Measurements from ENCODE around the gene B4GALT1.

B4GALT1 gene, protein sequence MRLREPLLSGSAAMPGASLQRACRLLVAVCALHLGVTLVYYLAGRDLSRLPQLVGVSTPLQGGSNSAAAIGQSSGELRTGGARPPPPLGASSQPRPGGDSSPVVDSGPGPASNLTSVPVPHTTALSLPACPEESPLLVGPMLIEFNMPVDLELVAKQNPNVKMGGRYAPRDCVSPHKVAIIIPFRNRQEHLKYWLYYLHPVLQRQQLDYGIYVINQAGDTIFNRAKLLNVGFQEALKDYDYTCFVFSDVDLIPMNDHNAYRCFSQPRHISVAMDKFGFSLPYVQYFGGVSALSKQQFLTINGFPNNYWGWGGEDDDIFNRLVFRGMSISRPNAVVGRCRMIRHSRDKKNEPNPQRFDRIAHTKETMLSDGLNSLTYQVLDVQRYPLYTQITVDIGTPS

DNA sequence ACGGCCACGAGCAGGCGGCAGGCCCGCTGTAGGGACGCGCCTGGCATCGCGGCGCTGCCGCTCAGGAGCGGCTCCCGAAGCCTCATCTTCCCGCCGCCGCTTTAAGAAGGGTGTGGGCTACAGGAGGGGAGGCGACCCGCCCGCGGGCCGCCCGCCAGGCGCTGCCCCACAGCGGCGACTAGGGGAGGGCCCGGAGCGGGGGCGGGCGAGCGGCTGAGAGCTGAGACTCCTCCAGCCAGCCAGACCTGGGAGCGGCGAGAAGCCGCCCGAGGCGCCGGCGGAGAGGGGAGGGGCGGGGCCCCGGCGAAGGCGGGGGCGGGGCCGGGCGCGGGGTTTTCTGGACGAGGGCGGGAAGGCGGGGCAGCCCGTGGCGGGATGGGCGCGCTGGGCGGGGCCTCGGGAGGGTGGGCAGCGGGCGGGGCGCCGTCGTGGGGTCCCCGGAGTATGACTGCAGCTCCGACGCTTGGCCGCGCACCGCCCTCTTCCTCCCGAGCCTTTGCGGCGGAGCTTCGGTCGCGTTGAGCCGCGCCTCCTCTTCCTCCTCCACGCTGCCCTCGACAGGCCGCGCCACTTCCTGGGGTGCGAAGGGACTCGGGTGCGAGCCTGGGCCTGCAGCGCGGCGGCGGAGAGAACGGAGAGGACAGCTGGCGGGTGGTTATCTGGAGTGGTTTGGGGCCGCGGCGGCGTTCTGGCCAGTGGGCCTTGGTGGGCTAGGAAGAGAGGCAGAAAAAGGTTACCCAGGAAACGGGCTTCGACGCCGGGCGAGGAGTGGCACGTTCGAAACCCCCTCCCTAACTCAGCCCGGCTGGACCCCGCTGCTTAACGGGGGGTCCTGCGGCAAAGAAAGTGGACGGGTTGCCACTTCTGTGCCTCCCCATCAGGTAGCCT is at the start of gene B4GALT1:
Gene B4GALT1, minus strand, starts transcription at position 253 of the 888 bp plus-strand sequence. Its CDS starts 167 bp downstream, at position 86.
- DNase-seq = peak; percentile 96

DNA sequence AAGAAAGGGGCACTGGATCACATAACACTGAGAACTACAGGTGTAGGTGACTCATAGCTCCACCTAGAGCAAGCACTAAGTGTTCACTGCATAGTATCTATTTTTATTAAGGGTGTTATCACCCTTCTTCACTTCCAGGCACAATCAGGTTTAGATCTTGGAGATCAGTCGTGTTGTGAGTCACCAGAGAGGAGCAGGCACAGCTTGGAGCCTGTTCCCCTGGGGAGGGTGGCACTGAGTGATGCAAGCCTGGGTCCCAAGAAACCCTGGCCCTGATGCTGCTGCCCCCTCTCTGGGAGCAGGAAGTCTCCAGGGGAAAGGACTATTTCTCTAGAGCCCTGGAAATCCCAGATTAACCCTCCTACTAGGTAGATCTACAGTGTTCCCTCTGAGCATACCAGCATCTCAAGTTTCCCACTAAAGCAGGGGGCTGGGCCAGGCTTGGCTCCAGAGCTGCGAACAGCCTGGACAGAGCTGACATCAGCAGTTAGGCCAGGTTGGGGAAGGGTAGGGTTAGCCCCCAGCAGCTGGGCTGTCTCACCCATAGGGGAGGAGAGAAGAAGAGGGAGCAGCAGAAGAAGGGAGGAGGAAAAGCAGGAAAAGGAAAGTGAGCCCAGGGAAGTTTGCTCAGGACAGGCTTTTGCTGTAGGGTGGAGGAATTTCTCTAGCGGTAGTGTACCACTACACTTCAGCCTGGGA is 44.7 kb upstream of the B4GALT1 start:
- DNase-seq = peak; percentile 26

DNA sequence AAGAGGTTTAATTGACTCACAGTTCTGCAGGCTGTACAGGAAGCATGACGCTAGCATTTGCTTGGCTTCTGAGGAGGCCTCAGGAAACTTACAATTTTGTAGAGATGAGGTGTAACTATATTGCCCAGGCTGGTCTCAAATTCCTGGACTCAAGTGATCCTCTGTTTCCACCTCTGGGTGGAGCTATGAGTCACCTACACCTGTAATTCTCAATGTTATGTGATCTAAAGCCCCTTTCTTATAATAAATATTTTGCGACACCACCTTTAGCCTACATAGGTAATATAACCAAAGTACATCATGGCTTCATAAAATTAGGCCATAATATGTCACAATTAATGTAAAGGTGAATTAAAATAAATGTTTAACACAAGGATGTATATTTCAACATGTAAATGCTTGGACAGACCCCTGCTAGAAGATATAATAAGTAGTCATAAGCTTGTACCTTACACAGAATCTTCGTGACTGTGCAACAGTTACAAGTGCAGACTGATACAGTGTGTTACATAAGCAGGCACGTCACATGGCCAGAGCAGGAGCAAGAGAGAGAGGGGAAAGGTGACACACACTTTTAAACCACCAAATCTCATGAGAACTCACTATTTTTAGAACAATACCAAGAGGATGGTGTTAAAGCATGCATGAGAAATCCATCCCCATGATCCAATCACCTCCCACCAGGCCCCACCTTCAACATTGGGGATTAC is 43.0 kb upstream of the B4GALT1 start:
- no peak for DNase-seq

DNA sequence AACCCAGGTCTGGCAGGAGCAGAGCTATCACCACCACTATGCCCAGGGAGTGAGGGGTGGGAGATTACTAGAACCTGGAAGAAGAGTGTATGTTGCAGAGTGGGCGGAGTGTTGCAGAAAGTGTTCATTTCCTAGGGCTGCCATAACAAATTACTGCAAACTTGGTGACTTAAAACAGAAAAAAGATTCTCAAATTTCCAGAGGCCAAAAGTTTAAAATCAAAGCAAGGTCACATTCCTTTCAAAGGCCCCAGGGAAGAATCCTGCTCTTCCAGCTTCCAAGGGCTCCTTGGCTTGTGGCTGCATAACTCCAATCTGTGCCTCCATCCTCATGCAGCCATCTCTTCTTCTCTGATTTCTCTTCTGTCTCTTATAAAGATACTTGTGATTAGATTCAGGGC is 42.3 kb upstream of the B4GALT1 start:
- no peak for DNase-seq

DNA sequence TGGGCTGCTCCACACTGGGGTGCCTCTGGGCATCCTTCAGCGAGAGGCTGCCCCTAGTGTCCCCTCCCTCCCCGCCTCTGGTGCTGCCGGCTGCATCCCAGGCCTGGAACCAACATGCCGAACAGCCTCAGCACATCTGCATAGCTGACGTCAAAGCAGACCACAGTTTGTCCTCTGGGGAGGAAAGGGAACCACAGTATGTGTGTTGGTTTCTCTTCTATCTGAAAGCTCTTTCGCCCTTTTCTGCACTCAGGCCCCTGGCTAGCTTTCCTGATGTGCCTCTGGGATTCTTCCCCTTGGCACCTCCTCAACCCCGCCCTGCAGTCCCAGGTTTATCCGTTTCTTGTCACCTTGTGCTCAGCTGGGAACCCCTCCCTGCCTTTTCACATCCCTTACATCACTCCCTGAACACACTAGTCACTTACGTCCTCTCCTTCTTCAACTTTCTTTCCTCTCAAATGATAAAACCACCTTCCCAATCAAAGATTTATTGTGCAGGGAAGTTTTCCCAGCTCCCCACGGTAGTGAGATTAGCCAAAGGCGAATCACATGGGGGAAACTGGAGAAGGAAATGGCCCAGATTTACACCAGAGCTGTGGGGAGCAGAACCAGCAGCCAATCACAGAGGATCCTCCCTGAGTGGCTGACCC is 35.5 kb upstream of the B4GALT1 start:
- DNase-seq = peak; percentile 40

DNA sequence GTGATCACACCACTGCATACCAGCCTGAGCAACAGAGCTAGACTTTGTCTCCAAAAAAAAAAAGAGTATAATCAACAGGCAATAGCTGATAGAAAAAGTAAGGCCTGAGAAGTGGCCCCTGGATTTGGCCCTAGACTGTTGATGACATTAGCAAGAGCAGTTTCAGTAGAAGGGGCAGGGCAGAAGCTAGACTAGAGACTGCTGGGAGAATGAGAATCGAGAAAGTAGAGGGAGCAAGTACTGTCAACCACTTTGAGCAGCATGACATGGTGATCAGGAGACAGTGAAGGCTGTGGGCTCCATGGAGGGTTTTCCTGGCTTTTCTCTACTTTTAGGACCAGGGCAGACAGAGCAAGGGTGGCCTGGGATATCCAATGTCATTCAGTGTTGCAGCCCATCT is 34.9 kb upstream of the B4GALT1 start:
- no peak for DNase-seq

DNA sequence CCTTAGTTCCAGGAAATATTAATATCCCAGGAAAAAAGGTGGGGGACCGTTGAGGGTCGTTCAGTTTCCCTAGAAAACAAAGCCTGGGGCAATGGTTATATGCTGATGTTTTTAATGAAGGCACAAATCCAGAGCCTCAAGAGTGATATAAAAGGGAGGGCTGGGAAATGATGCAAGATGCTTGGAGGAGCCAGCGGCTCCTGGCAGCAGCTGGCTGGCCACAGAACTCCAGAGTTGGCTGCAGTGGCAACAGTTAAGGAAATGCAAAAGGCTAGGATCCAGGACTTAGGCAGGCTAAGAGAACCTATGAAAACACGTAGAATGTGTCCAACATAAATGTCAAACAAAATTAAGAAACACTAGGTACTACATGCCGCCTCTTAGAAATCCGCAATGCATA is 31.0 kb upstream of the B4GALT1 start:
- DNase-seq = no peak

DNA sequence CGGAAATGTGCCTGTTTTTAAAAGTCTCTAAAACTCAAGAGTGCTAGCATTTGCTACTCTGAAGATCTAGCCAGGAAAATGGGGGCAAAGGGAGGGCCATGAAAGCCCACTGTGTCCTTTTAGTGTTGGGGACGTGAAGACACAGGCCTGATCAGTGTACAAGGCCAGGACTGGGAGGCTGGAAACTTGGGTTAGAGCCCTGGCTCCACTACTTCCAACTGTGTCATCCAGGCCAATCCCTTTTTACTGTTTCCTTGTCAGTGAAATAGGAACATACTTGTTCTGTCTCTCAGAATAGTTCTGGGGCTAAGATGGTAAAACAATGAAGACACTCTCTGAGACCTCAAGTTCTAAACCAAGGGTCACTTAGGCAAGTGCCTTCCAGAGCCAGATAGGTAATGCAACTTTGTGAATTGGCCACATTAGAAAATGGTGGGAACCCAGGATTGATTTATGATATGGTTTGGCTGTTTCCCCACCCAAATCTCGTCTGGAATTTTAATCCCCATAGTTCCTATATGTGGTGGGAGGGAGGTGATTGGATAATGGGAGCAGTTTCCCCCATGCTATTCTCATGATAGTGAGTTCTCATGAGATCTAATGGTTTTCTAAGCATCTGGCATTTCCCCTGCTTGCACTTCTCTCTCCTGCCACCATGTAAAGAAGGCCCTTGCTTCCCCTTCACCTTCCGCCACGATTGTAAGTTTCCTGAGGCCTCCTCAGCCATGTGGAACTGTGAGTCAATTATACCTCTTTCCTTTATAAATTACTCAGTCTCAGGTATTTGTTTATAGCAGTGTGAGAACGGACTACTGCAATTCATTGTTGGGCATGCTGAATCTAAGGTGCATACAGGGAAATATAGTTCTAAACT is 30.4 kb upstream of the B4GALT1 start:
- no peak for DNase-seq

DNA sequence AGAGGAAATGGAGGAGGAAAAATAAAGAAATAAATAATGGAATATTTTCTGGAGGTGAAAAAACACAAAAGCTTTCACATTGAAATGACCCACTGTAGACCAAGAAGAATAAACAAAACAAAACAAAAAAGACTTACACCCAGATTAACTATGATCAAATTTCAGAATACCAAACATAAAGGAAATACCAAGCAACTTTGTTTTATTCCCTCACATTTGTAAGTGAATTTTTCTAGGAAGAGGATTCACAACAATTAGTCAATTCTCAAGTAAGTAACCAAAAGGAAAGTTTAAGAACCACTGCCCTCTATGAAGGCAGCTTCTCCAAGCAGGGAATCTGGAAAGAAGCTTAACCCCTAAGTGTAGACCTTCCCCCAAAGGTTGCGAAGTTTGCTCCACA is 29.6 kb upstream of the B4GALT1 start:
- no peak for DNase-seq

DNA sequence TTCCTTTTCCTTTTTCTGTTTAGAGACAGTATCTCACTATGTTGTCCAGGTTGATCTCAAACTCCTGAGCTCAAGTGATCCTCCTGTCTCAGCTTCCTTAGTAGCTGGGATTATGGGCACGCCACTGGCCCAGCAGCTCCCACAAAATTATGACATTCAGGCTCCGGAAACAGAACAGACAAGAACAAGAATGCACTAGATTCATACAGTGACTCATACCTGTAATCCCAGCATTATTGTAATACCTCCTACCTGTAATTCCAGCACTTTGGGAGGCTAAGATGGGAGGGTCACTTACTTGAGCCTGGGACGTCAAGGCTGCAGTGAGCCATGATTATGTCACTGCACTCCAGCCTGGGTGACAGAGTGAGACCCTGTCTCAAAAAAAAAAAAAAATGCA is 26.7 kb upstream of the B4GALT1 start:
- DNase-seq = no peak

DNA sequence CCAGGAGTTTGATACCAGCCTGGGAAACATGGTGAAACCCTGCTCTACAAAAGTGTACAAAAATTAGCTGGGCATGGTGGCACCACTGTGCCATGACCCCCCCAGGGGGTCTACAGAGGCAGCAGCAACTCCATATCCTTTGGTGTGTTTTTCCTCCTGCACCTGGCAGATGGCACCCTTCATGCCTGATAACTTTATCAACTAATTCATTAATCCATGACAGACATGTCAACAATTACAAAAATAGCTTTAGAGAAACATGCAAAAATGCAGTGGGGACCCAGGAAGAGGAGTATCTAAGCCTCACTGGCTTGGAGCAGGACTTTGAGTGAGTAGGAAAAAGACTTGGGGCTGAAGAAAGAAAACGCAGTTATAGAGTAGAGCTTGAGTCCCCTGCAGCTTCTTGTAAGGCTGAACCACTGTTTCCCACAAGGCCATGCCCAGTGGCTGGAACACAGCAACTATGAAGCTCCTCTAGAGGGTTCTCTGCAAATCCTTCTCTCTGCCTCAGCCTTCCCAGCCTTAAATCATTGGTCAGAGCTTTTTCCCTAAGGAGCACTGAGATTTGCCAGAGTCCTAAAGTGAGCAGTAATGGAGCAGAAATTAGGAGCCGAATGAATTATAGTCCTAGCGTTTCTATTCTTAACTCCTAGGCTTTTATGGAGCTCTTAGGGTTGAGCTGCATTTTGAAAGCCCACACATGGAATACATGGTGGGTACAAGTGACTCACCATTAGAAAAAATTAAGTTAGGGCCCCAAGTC is 25.5 kb upstream of the B4GALT1 start:
- no peak for DNase-seq

DNA sequence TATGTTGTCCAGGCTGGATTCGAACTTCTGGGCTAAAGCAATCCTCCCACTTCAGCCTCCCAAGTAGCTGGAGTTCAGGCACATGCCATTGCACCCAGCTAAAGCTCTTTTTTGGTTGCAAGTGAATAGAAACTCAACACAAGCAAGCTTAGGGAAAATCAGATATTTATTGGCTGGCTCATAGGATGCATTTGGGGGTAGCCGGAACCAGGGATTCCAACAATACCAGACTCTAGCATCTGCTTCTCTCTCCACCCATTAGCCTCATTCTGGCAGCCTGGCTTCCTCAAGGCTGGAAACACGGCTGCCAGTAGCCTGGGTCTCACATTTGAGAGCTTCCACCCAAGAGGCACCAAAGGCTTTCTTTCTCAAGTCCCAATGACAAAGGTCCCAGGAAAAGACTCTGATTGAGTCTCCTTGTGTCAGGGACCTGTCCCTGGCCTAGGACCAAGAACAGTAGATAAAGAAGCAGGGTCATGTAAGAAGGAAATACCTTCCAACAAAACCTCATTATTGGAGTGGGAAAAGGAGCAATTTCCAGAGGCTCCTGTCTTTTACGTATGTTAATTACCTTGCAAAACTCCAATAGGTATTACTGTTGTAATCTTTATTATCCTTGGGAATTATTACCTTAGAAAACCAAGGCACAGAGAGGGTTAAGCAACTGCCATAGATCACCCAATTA is 23.0 kb upstream of the B4GALT1 start:
- no peak for DNase-seq

DNA sequence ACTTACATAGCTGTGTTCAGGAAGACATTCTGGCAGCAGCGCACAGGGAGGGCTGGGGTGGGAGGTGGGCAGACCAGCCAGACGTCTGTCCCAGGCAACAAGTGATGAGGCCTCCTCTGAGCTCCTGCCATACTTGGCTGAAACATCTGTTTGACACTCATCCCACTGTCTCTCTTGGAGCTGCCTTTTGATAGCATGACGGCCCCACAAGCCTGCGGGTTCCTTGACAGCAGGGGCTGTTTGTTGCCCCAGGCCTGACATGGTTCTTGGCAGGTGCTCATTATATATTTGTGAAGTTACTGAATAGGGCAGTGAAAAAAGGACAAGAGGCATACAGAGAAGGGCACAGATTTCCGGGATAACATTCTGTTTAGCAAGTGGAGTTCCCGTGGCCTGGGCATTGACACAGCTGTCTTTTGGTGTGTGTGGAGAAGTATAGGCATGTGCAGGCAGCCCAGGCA is 22.2 kb upstream of the B4GALT1 start:
- DNase-seq = no peak

DNA sequence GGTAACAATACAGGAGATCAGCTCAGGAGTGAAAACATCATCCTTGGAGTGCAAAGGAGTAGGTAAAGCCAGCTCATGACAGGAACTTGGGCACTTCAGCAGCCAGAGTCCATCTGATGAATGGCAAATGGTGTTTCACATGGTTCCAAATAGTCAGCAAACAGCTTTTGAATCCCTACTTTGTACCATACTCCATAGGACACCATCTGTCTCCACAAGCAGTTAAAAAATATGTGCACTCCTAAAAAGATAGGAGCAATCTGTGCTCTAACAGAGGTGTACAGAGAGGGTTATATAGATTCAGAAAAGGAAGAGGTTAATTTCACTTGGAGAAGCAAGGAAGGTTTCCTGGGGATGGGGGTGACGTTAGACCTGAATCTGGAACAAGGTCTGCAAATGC is 21.6 kb upstream of the B4GALT1 start:
- no peak for DNase-seq

DNA sequence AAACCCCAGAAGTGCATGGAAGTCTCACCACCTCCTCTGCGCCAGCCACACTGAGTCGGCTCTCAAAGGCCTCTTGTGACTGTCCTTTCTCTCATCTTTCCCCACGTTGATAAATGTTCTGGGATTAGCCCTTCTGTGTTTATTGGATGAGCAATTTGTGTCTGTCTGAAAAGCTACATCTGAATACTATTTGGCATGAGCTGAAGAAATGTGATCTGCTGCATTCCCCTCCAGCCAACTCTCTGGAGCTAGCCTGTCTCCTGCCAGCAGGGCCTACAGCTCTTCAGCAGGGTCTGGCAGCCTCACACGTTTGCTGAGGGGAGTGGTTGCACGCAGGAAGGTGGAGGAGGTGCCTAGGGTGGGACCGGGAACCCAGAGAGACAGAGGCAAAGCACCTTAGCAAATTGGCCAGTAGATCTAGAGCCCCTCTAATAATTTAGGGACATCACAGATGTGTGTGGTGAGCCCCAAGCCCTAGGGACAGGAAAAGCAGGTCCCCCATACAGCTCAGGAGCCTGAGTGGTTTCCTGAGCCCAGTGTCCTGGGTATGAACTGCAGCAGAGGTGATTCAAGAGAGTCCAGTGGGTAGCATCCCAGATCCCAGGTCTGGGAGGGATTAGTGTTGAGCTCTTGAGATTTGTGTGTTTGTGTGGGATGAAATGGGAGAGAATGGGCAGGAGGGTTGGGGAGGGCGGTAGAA is 20.5 kb upstream of the B4GALT1 start:
- peak; percentile 19 for DNase-seq

DNA sequence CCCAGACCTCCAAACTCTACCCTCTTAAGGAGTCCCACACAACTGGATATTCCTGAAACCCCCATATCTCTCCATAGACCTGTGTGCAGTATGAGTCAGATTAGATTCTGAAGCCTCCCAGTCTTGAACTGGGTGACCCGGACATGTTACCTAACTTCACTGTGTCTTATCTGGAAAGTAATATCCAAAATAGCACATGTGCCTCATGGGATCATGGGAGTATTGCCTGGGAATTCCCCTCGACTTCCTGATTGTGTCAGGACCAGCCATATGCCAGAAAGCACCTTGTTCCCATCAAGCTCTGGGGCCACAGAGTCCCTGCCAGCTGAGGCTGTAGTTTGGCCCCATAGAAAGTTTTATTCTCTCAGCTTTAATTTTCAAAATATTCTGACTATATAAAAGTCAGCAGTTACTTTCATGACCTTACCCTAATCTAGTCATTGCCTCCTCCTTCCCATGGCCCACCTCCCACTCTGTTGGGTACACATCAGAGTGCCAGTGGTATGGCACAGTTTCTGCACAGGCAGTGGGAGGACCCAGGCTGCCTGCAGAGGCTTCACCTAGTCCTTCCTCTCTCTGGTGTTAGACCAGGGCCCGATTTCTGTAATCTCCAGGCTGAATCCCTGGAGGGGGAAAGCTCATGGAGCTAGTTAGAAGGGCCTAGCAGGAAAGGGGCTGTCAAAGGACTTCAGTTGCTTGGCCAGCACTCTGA is 19.5 kb upstream of the B4GALT1 start:
- no peak for DNase-seq

DNA sequence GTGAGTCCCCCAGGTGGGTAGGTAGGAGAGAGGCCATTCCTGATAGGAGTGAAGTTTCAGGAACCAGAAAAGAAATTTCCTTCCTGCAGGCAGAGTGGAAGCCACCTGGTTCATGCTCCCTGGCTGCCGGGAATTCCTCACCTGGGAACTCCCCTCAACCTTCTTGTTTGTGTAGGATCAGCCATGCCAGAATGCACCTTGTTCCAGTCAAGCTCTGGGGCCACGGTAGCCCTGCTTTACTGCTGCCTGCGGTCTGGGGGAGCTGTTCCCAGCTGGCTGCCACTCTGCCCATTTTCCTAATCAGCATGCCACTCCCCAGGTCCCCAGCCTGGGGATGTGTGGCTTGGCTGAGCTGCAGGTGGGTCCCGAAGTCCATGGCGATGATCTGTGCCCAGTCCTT is 18.7 kb upstream of the B4GALT1 start:
- DNase-seq = no peak

DNA sequence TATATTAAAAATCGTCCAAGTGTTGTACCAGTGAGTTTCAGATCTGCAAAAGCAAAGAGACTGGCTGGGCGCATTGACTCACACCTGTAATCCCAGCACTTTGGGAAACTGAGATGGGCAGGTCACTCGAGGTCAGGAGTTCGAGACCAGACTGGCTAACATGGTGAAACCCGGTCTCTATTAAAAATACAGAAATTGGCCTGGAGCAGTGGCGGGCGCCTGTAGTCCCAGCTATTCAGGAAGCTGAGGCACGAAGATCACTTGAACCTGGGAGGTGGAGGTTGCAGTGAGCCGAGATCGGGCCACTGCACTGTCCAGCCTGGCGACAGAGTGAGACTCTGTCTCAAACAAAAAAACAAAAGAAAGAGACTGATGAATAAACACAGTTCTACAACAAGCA is 18.3 kb upstream of the B4GALT1 start:
- DNase-seq = no peak
